Keratinocyte (primary cell): ENCODE results near the gene PLCL1.

Experiments used
- CTCF ChIP-seq, 3 experiments: IDR thresholded peaks in 1 of 3; conservative IDR thresholded peaks in 1 of 3; optimal IDR thresholded peaks in 1 of 3; 2 replicates in 2 of 3; 3 replicates in 1 of 3; pipeline versions ENCODE3 to v1.5.1; 2011; ENCODE audit warnings: low read length in 3 of 3, mild to moderate bottlenecking in 3 of 3, moderate library complexity in 2 of 3, control low read depth in 1 of 3, inconsistent platforms in 1 of 3; ENCODE audit not compliant: insufficient read depth in 2 of 3; ENCODE audit errors: extremely low read depth in 1 of 3
- EZH2 ChIP-seq: IDR thresholded peaks from one replicate; pipeline ENCODE4 v1.6.1; 2012; ENCODE audit warnings: inconsistent platforms, mild to moderate bottlenecking, low read length, moderate library complexity

- TF ChIP-seq CTCF (optimal IDR thresholded peaks at IDR 0.05 in 1 of 3, IDR thresholded peaks at IDR 0.05 in 1 of 3, conservative IDR thresholded peaks at IDR 0.05 in 1 of 3; ENCODE audit: extremely low read depth in 1 of 3, insufficient read depth in 2 of 3, low read length in 3 of 3) (no peak), EZH2 (no peak)
These were observed 203.8 kb downstream of the PLCL1 start for GRCh38 chr2:198008230-198008629.
